ENCODE measurements around the gene PCID2.

- TF ChIP-seq, protein P1, sequence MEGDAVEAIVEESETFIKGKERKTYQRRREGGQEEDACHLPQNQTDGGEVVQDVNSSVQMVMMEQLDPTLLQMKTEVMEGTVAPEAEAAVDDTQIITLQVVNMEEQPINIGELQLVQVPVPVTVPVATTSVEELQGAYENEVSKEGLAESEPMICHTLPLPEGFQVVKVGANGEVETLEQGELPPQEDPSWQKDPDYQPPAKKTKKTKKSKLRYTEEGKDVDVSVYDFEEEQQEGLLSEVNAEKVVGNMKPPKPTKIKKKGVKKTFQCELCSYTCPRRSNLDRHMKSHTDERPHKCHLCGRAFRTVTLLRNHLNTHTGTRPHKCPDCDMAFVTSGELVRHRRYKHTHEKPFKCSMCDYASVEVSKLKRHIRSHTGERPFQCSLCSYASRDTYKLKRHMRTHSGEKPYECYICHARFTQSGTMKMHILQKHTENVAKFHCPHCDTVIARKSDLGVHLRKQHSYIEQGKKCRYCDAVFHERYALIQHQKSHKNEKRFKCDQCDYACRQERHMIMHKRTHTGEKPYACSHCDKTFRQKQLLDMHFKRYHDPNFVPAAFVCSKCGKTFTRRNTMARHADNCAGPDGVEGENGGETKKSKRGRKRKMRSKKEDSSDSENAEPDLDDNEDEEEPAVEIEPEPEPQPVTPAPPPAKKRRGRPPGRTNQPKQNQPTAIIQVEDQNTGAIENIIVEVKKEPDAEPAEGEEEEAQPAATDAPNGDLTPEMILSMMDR (IDR thresholded peaks at IDR 0.05; ENCODE audit: low read depth, low read length) = no peak
- no peak for TF ChIP-seq EZH2phosphoT487 (IDR thresholded peaks at IDR 0.05; ENCODE audit: low read depth)
Measured at GRCh38 chr13:113178070-113178895, 30.2 kb downstream of the PCID2 start.
